HG02763 (cell line): ENCODE measurements around the gene TMEM174.

Experiments used
- ATAC-seq: cut with Tn5 transposase; IDR thresholded peaks from one replicate; pipeline ENCODE4 v1.9.1; 2021; ENCODE audit warnings: mild to moderate bottlenecking, moderate library complexity; ENCODE audit not compliant: unreplicated experiment

The TMEM174 gene

DNA sequence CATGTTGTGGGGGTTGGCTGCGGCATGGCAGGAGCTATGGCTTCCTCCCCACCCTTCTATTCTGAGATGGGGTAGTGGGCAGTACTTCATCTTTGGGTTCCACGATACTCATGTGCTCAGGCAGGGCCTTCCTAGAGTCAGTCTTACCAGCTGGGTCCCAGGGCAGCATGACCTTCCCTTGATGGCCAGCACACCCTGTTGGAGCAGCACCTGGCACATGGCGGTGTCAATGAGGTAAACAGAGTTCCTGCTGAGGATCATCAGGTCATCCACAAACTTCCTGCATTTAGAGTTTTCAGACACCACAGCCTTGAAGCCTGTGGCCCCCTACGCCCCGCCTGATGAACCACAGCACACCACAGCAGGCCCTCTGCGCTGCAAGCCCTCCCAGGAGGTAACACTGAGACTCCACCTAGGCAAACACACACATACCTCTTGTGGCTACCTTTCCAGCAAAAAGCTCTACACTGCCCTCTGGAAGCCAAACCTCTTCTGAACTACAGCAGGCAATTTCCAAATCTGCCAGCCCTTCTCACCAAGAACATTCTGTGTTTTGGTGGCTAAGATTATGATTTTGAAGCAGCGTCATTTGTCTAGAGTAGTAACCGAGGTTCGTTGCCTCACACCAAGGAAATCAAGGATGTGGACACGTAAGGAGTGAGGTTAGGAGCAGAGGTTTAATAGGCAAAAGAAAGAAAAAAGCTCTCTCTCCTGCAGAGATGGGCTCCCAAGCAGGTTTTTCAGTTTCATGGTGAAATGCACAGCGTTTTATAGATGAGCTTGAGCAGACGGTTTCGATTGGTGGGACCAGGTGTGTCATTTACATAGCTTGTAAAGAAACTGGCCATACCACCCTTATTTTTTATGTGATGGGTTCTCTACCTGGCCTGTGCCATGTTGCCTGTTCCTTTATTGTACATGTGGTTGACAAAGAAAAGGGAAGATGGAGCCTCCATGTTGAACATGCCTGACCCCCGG lies 20.3 kb upstream of the TMEM174 start:
- no peak for ATAC-seq

GRCh38 chr5:73153513-73153912 lies 19.5 kb upstream of the TMEM174 start:
- no peak for ATAC-seq

GRCh38 chr5:73154208-73155006 lies 18.6 kb upstream of the TMEM174 start:
- no peak for ATAC-seq

GRCh38 chr5:73155271-73156222 lies 17.4 kb upstream of the TMEM174 start:
- ATAC-seq, result no peak

DNA sequence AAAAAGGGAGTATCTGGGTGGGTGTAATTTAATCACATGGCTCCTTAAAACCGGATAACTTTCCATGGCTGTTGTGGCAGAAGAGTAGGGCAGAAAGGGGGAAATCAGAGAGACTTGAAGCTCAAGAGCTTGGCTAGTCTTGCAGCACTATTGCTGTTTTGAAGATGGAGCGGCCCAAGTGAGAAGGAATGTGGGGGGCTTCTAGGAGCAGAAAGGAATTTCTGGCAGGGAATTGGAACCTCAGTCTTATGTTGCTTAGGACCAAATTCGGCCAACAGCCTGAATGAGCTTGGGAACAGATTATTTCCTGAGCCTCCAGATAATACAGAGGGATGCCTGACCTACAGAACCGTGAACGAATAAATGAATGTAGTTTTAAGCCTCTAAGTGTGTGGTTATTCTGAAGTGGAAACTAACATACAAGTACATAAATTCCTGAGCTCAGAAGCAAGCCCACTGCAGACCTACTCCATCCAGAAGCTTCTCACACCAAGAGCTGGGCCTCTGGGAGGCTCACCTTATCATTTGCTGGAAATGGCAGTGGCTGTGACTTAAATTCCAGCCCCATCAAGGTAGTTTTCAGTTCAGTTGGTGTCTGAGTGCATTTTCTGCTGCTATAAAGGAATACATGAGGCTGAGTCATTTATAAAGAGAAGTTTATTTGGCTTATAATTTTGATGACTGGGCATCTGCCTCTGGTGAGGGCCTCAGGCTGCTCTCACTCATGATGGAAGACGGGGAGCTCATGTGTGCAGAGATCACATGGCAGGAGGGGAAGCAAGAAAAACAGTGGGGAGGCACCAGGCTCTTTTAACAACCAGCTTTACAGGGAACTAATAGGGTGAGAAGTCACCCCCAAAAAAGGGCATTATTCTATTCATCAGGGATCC lies 15.3 kb upstream of the TMEM174 start:
- ATAC-seq, result no peak

DNA sequence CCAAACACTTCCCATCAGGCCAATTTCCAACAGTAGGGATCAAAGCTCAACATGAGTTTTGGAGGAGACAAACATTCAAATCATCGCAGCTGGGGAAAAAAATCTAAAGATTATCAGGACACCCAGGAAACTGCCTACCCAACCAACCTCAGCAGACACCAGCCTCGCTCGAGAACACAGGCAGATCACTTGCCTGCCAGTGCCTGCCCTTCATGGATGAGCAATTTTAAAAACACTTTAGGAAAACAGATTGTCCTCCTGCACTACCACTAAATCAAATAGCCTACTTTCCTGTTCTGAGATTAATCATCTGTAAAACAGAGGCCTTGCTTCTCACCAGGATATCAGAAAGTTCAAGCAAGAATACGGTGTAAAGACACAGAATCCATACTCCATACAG lies 14.7 kb upstream of the TMEM174 start:
- ATAC-seq, result no peak

DNA sequence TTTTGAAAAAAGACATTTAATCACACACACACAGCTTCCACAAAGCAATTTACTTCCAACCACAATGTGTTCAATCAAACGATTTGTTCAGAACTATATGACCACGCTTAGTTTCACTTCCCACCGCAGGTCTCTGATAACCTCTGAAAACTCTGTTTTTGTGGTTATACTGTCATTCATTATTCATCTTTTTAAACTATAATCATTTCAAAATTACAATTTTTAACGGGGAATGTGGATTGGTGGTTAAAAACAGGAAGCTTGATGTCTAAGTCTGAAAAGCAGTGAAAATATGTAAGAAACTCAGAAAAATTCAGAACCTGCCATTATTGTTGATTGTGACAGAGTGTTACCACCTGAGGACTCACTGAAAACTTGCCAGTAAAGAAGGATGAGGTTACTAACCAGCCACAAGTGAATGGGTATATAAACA lies 12.7 kb upstream of the TMEM174 start:
- no peak for ATAC-seq

GRCh38 chr5:73170522-73170921 lies 2.5 kb upstream of the TMEM174 start:
- ATAC-seq, result no peak

- ATAC-seq, result no peak
Observed at GRCh38 chr5:73171495-73171894, 1.5 kb upstream of the TMEM174 start.

DNA sequence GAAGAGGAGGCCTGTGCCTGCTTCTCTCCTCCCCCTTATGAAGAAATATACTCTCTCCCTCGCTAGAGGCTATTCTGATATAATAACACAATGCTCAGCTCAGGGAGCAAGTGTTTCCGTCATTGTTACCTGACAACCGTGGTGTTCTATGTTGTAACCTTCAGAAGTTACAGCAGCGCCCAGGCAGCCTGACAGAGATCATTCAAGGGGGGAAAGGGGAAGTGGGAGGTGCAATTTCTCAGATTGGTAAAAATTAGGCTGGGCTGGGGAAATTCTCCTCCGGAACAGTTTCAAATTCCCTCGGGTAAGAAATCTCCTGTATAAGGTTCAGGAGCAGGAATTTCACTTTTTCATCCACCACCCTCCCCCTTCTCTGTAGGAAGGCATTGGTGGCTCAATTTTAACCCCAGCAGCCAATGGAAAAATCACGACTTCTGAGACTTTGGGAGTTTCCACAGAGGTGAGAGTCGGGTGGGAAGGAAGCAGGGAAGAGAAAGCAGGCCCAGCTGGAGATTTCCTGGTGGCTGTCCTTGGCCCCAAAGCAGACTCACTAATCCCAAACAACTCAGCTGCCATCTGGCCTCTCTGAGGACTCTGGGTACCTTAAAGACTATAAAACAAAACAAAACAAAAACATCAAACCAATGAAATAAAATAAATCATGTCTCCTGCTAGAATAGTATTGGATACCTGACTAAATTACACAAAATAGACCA lies 1.3 kb downstream of the TMEM174 start:
- no peak for ATAC-seq

- ATAC-seq, result no peak
Observed at GRCh38 chr5:73176250-73176649, 3.3 kb downstream of the TMEM174 start.

- no peak for ATAC-seq
Observed at GRCh38 chr5:73178265-73178664, 5.3 kb downstream of the TMEM174 start.

DNA sequence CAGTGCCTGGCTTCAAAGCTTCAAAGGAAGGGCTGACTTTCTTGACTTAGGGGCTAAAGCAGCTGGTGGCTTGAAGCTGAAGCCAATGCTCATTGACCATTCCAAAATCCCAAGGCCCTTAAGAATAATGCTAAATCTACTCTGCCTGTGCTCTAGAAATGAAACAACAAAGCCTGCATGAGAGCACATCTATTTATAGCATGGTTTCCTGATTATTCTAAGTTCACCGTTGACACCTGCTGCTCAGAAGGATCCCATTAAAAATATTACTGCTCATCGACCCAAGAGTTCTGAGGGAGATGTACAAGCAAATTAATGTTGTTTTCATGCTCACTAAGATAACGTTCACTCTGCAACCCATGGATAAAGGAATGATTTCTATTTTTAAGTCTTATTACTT lies 6.7 kb downstream of the TMEM174 start:
- no peak for ATAC-seq

- ATAC-seq, result no peak
Observed at GRCh38 chr5:73180566-73180965, 7.6 kb downstream of the TMEM174 start.

DNA sequence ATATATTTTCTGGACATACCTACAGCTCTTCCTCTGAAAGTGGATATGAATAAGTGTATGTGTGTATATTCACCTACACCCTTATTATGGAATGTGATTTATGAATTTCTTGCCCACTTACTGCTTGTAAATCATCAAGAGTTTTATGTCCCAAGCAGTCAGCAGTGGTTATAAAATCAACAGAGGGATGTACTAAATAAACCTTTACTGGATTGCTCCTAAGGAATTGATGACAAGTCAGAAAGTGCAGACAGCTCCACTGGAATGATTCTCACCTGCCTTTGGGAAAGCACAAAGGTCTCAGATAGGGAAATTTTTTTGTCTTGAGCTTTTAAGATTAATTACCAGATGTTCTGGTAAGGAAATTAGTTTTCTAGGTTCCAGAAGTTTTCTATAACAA lies 9.3 kb downstream of the TMEM174 start:
- no peak for ATAC-seq

GRCh38 chr5:73183000-73183399 lies 10.0 kb downstream of the TMEM174 start:
- ATAC-seq, result no peak

DNA sequence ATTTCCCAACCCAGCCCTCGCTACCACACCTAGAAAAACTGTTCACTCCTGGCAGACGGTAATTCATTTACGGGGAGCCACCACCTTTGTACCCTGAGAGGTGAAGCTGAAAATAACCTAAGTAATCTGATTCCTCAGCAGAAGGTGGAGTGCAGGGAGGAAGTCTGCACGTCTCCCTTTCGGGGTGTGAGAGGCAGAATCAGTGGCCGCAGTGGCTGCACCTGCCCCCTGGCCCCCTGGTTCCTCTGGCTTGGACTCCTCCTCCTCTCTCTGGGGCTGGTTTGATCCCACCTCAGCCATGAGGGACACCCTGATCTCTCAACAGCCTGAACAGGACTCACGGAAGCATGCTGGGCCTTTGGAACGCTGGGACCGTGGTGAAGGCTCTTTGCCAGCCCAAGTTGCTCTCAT lies 10.5 kb downstream of the TMEM174 start:
- ATAC-seq, result no peak

DNA sequence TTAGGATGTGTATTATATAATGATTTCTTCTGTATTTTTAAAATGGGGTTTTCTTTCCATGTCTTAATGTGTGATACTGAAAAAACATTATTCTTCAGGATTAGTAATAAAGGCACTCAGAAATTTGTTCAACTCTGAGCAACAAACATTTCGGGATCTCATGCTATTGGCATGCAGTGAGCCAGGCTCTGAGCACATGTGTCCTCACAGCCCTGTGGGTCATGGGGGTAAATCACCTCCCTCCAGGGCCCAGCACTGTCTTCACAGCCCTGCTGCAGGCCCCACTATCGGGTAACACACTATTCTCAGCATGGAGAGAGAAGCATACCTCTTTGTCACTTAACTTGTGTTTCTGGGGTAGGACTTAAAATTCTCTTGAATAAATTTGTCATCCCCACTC lies 14.0 kb downstream of the TMEM174 start:
- ATAC-seq, result no peak
